IMR-90 (cell line): ENCODE data around the gene ANP32A. TPM values are rescaled to one million over a fixed set of nuclear protein-coding genes. Genes with fewer than 3 reads are reported as not detected.

Experiments
- ATAC-seq: fragments of 200-7000 bp; cut with Tn5 transposase; 2 replicates; pipeline ENCODE4 v1.9.1; 2020; ENCODE audit warnings: low read depth, mild to moderate bottlenecking, moderate library complexity
- BruUV-seq: library from RNA; stranded (reverse); fragments of 400-500 nt; replicated peaks from 2 replicates; lab custom pipeline; 2021; lab: Mats Ljungman, UMichigan
- CTCF ChIA-PET: fragments of 300-600 bp; formaldehyde crosslinking; extraction: SDS; loops from one replicate; lab custom pipeline; 2021; ENCODE audit warnings: antibody characterized with exemption; lab: Yijun Ruan, JAX
- POLR2A ChIA-PET: fragments of 300-600 bp; sonication (Branson Sonifier 250); formaldehyde crosslinking; loops from one replicate; lab custom pipeline; 2022; ENCODE audit warnings: antibody characterized with exemption; ENCODE audit not compliant: unreplicated experiment; lab: Charles Lee
- DNase-seq: peaks from one replicate; pipeline ENCODE4 v3.0.0; 2013
- H2AFZ ChIP-seq: replicated peaks from 2 replicates; pipeline ENCODE3; 2013; ENCODE audit warnings: low read length, mild to moderate bottlenecking; ENCODE audit not compliant: poor library complexity
- H2AK5ac ChIP-seq: 2 replicates; pipeline ENCODE4 v1.6.1; 2013; ENCODE audit warnings: low read depth, low read length, inconsistent platforms
- H2AK9ac ChIP-seq: replicated peaks from 2 replicates; pipeline ENCODE3; 2013; ENCODE audit warnings: mild to moderate bottlenecking, low read depth, low read length, moderate library complexity; ENCODE audit not compliant: poor library complexity
- H2BK120ac ChIP-seq: 2 replicates; pipeline ENCODE4 v1.6.1; 2013; ENCODE audit warnings: low read depth, low read length, inconsistent platforms
- H2BK15ac ChIP-seq: 3 replicates; pipeline ENCODE4 v1.6.1; 2013; ENCODE audit warnings: low read depth, low read length, inconsistent platforms
- H2BK20ac ChIP-seq: 2 replicates; pipeline ENCODE4 v1.6.1; 2013; ENCODE audit warnings: low read depth, mild to moderate bottlenecking, inconsistent platforms, low read length, moderate library complexity
- H2BK5ac ChIP-seq: 2 replicates; pipeline ENCODE4 v1.6.1; 2013; ENCODE audit warnings: mild to moderate bottlenecking, low read depth, low read length, inconsistent platforms; ENCODE audit not compliant: poor library complexity, severe bottlenecking
- H3K14ac ChIP-seq: replicated peaks from 2 replicates; pipeline ENCODE4 v1.6.1; 2013; ENCODE audit warnings: low read depth, low read length, inconsistent platforms
- H3K18ac ChIP-seq: 2 replicates; pipeline ENCODE4 v1.6.1; 2013; ENCODE audit warnings: low read depth, low read length, control low read depth
- H3K23ac ChIP-seq: 2 replicates; pipeline ENCODE4 v1.6.1; 2013; ENCODE audit warnings: low read depth, low read length, inconsistent platforms
- H3K27ac ChIP-seq: 2 replicates; pipeline ENCODE4 v1.5.1; 2013; ENCODE audit warnings: mild to moderate bottlenecking, control low read depth, low read length; ENCODE audit not compliant: insufficient read depth
- H3K27me3 ChIP-seq: 2 replicates; pipeline ENCODE4 v1.6.1; 2013; ENCODE audit warnings: low read length; ENCODE audit not compliant: control insufficient read depth, insufficient read depth
- H3K36me3 ChIP-seq: 2 replicates; pipeline ENCODE4 v1.6.1; 2013; ENCODE audit warnings: low read length, mixed read lengths; ENCODE audit not compliant: control insufficient read depth, insufficient read depth
- H3K4ac ChIP-seq: 2 replicates; pipeline ENCODE4 v1.6.1; 2013; ENCODE audit warnings: low read depth, low read length, inconsistent platforms
- H3K4me1 ChIP-seq: 2 replicates; pipeline ENCODE4 v1.6.1; 2013; ENCODE audit warnings: low read length, mixed read lengths; ENCODE audit not compliant: control insufficient read depth, insufficient read depth
- H3K4me2 ChIP-seq: 2 replicates; pipeline ENCODE4 v1.6.1; 2013; ENCODE audit warnings: low read depth, mild to moderate bottlenecking, control low read depth, low read length, moderate library complexity
- H3K4me3 ChIP-seq: 2 replicates; pipeline ENCODE4 v1.5.1; 2013; ENCODE audit warnings: low read depth, mild to moderate bottlenecking, control low read depth, low read length, moderate library complexity; ENCODE audit not compliant: insufficient read depth
- H3K56ac ChIP-seq: 2 replicates; pipeline ENCODE4 v1.6.1; 2013; ENCODE audit warnings: low read length, inconsistent platforms; ENCODE audit not compliant: insufficient read depth; ENCODE audit errors: extremely low read depth
- H3K79me1 ChIP-seq, 2 experiments: 2 replicates each; pipeline ENCODE4 v1.6.1; 2013; ENCODE audit warnings: low read length in 2 of 2, inconsistent platforms in 1 of 2, low read depth in 1 of 2
- H3K9ac ChIP-seq: 2 replicates; pipeline ENCODE4 v1.6.1; 2013; ENCODE audit warnings: low read depth, low read length, control low read depth
- H3K9me1 ChIP-seq: 2 replicates; pipeline ENCODE4 v1.6.1; 2013; ENCODE audit warnings: low read length, inconsistent platforms; ENCODE audit not compliant: insufficient read depth
- H3K9me3 ChIP-seq: 2 replicates; pipeline ENCODE4 v1.6.1; 2013; ENCODE audit warnings: low read length; ENCODE audit not compliant: control insufficient read depth, insufficient read depth
- H4K20me1 ChIP-seq: 2 replicates; pipeline ENCODE4 v1.6.1; 2013; ENCODE audit warnings: low read length, inconsistent platforms; ENCODE audit not compliant: insufficient read depth
- H4K5ac ChIP-seq: 2 replicates; pipeline ENCODE4 v1.6.1; 2013; ENCODE audit warnings: mild to moderate bottlenecking, low read depth, low read length, control low read depth
- H4K8ac ChIP-seq, 2 experiments: 2 replicates each; pipeline ENCODE4 v1.6.1; 2013; ENCODE audit warnings: low read depth in 2 of 2, low read length in 2 of 2, control low read depth in 1 of 2, inconsistent platforms in 1 of 2
- H4K91ac ChIP-seq: 2 replicates; pipeline ENCODE4 v1.6.1; 2013; ENCODE audit warnings: low read depth, low read length, inconsistent platforms; ENCODE audit not compliant: insufficient read depth
- BHLHE40 ChIP-seq: fragments of 150-350 bp; IDR thresholded peaks from 2 replicates; pipeline ENCODE4 v1.6.1; 2016; ENCODE audit warnings: mild to moderate bottlenecking, low read depth, low read length
- CEBPB ChIP-seq: IDR thresholded peaks from 2 replicates; pipeline ENCODE4 v1.6.1; 2012; ENCODE audit warnings: low read depth, low read length, improper control_type of control experiment
- CHD1 ChIP-seq: IDR thresholded peaks from 2 replicates; pipeline ENCODE4 v1.6.1; 2012; ENCODE audit warnings: low read depth, low read length, improper control_type of control experiment
- CTCF ChIP-seq: conservative IDR thresholded peaks from 2 replicates; pipeline ENCODE4 v1.5.1; 2012; ENCODE audit warnings: mild to moderate bottlenecking, low read depth, low read length, improper control_type of control experiment
- ELK1 ChIP-seq: fragments of 150-350 bp; IDR thresholded peaks from 2 replicates; pipeline ENCODE4 v1.6.1; 2016; ENCODE audit warnings: low read depth, mild to moderate bottlenecking, low read length, moderate library complexity, borderline replicate concordance
- FOS ChIP-seq: fragments of 150-350 bp; IDR thresholded peaks from 2 replicates; pipeline ENCODE4 v1.6.1; 2016; ENCODE audit warnings: low read depth, low read length
- MAFK ChIP-seq: IDR thresholded peaks from 2 replicates; pipeline ENCODE4 v1.6.1; 2012; ENCODE audit warnings: low read depth, low read length, improper control_type of control experiment
- MAZ ChIP-seq: IDR thresholded peaks from 2 replicates; pipeline ENCODE4 v1.6.1; 2012; ENCODE audit warnings: low read depth, mild to moderate bottlenecking, low read length, improper control_type of control experiment, moderate library complexity, borderline replicate concordance
- MXI1 ChIP-seq: IDR thresholded peaks from 2 replicates; pipeline ENCODE4 v1.6.1; 2012; ENCODE audit warnings: low read depth, mild to moderate bottlenecking, low read length, moderate library complexity, borderline replicate concordance
- NFE2L2 ChIP-seq: fragments of 150-350 bp; IDR thresholded peaks from 2 replicates; pipeline ENCODE4 v1.6.1; 2016; ENCODE audit warnings: low read depth, mild to moderate bottlenecking, low read length
- POLR2A ChIP-seq: IDR thresholded peaks from 2 replicates; pipeline ENCODE4 v1.6.1; 2012; ENCODE audit warnings: mild to moderate bottlenecking, low read depth, low read length
- RAD21 ChIP-seq: IDR thresholded peaks from 2 replicates; pipeline ENCODE4 v1.6.1; 2012; ENCODE audit warnings: low read length, improper control_type of control experiment
- RCOR1 ChIP-seq: IDR thresholded peaks from 2 replicates; pipeline ENCODE4 v1.6.1; 2012; ENCODE audit warnings: mild to moderate bottlenecking, low read length, improper control_type of control experiment; ENCODE audit not compliant: insufficient replicate concordance
- RFX5 ChIP-seq: IDR thresholded peaks from 2 replicates; pipeline ENCODE4 v1.8.0; 2012; ENCODE audit warnings: low read depth, mild to moderate bottlenecking, low read length, moderate library complexity
- SMC3 ChIP-seq: fragments of 150-350 bp; IDR thresholded peaks from 2 replicates; pipeline ENCODE4 v1.6.1; 2016; ENCODE audit warnings: low read depth, mild to moderate bottlenecking, antibody characterized with exemption, low read length, moderate library complexity
- USF2 ChIP-seq: fragments of 150-350 bp; IDR thresholded peaks from 2 replicates; pipeline ENCODE4 v1.6.1; 2017; ENCODE audit warnings: mild to moderate bottlenecking, antibody characterized with exemption, low read length, low read depth
- WGBS, 2 experiments: methylation state at CpG; one replicate each; pipeline versions ENCODE4 v1.1.5 to v1.1.7; 2013; ENCODE audit warnings: missing lambda C conversion rate in 2 of 2; ENCODE audit not compliant: insufficient read length in 1 of 2; ENCODE audit errors: extremely low coverage in 2 of 2; 5-methylcytosine and 5-hydroxymethylcytosine counted together
- dilution Hi-C: fragments of 300-500 bp; cut with HindIII; formaldehyde crosslinking; loops from one replicate; pipeline ENCODE4 v1.14.3; 2018; ENCODE audit warnings: low sequenced_read_pairs; ENCODE audit not compliant: unreplicated experiment
- in situ Hi-C: fragments of 300-500 bp; cut with MboI; formaldehyde crosslinking; loops from 3 replicates; pipeline ENCODE4 v1.14.3; 2019; ENCODE audit warnings: low sequenced_read_pairs, inconsistent platforms, mixed read lengths
- intact Hi-C: fragments of 100-400 bp; cut with micrococcal nuclease; formaldehyde crosslinking; loops from 2 replicates; pipeline ENCODE4 v1.10.0; 2022
- polyA plus RNA-seq, 3 experiments: library from polyadenylated mRNA; depleted of rRNA; stranded (reverse); fragments of >200 nt; gene quantifications; 2 replicates each; pipeline ENCODE4 v1.2.3, GENCODE V29; 2012; ENCODE audit warnings: low replicate concordance in 1 of 3
- total RNA-seq: library from RNA; depleted of rRNA; stranded (reverse); fragments of >200 nt; gene quantifications from 2 replicates; pipeline ENCODE4 v1.2.3, GENCODE V29; 2012

The ANP32A gene
- total and polyA plus RNA-seq, 2 of the 4 experiments (the other 2 are of a cell fraction) = 62.4 to 72.8 TPM

GRCh38 chr15:68849497-68849896, 28.8 kb upstream of the ANP32A start:
- Histone ChIP-seq H3K23ac (no peak overlapping the region), H2AK9ac (no peak overlapping the region), H3K36me3 (no peaks in the 10 kb centered on the region), H3K4me2 (no peak overlapping the region), H2BK15ac (no peak overlapping the region), H3K4me1 (no peaks in the 10 kb centered on the region), H3K9me1 (no peaks in the 10 kb centered on the region), H3K14ac (no peak overlapping the region), H3K56ac (no peak overlapping the region), H2AK5ac (no peak overlapping the region), H2AFZ (no peak overlapping the region), H3K27me3 (peaks cover 44% of the 10 kb centered on the region), H2BK120ac (no peak overlapping the region), H3K4ac (no peak overlapping the region), H3K18ac (no peak overlapping the region), H3K79me1 (no peaks in the 10 kb centered on the region), H2BK5ac (no peak overlapping the region), H4K5ac (no peak overlapping the region), H4K8ac (no peak overlapping the region), H3K9me3 (no peaks in the 10 kb centered on the region), H4K91ac (no peak overlapping the region), H4K20me1 (no peaks in the 10 kb centered on the region), H3K9ac (no peak overlapping the region), H2BK20ac (no peak overlapping the region), H3K27ac (no peak overlapping the region), H3K4me3 (no peak overlapping the region)
- dilution Hi-C loops (no loop called here), in situ Hi-C loops (no loop called here), intact Hi-C loops (no loop called here)
- DNase-seq = no peak
- BruUV-seq = no TSS peak
- 40% methylated on average over 1 of the region's 2 CpGs; no CpG with 5 or more reads in 1 of the 2 experiments for WGBS, 2 experiments
- POLR2A ChIA-PET = no interaction called here
- CTCF ChIA-PET = no interaction called here
- TF ChIP-seq NFE2L2 = no peak
- no peak for TF ChIP-seq POLR2A
- no peak for TF ChIP-seq SMC3
- no peak for TF ChIP-seq MAFK
- TF ChIP-seq MAZ = no peak
- TF ChIP-seq USF2 = no peak
- no peak for TF ChIP-seq CHD1
- no peak for TF ChIP-seq ELK1
- no peak for TF ChIP-seq CEBPB
- no peak for TF ChIP-seq RCOR1
- TF ChIP-seq MXI1 = no peak
- TF ChIP-seq BHLHE40 = no peak
- no peak for TF ChIP-seq RAD21
- TF ChIP-seq FOS = no peak
- TF ChIP-seq RFX5 = no peak
- TF ChIP-seq CTCF = no peak
- no peak for ATAC-seq
